Measurements from ENCODE around the gene BRD1. TPM values are rescaled to one million over a fixed set of nuclear protein-coding genes. Genes with fewer than 3 reads are reported as not detected.

BRD1 gene
- total and polyA plus RNA-seq, 8 donors = 10.0 to 92.4 (median 30.4) TPM

GRCh38 chr22:49749885-49750510, 77.7 kb downstream of the BRD1 start:
- no peaks in the 10 kb centered on the region for H3K36me3 ChIP-seq
- TF ChIP-seq POLR2AphosphoS5 (IDR thresholded peaks at IDR 0.05) (no peak), EP300 (IDR thresholded peaks at IDR 0.05) (no peak), POLR2A (IDR thresholded peaks at IDR 0.05) (no peak), CTCF (IDR thresholded peaks at IDR 0.05) (no peak)
- peaks cover 4 to 36% (median 23%) of the 10 kb centered on the region in 4 donors for H3K9me3 ChIP-seq
- H3K4me3 ChIP-seq = no peak overlapping the region
- H3K27me3 ChIP-seq = peaks cover 0 to 59% (median 14%) of the 10 kb centered on the region in 3 donors
- 89 to 91% (median 89%) methylated on average over 19 to 24 of the region's 24 CpGs; no CpG with 5 or more reads in 1 of the 5 donors for WGBS, 5 donors
- H3K4me1 ChIP-seq = peaks cover 0 to 4% (median 0%) of the 10 kb centered on the region in 4 donors
- H3K27ac ChIP-seq = no peak overlapping the region
- no peak for DNase-seq
- intact Hi-C loops (cut with DNase I; ENCODE audit: low total_unique reads) = no loop called here

- Histone ChIP-seq H3K27ac (no peak overlapping the region), H3K27me3 (peaks cover 0 to 54% (median 14%) of the 10 kb centered on the region in 3 donors), H3K9me3 (peaks cover 4 to 44% (median 30%) of the 10 kb centered on the region in 4 donors), H3K4me1 (peaks cover 0 to 4% (median 0%) of the 10 kb centered on the region in 4 donors), H3K4me3 (no peak overlapping the region), H3K36me3 (no peaks in the 10 kb centered on the region)
- TF ChIP-seq POLR2AphosphoS5 (IDR thresholded peaks at IDR 0.05) = no peak
- TF ChIP-seq CTCF (IDR thresholded peaks at IDR 0.05) = no peak
- TF ChIP-seq EP300 (IDR thresholded peaks at IDR 0.05) = no peak
- no peak for TF ChIP-seq POLR2A (IDR thresholded peaks at IDR 0.05)
- intact Hi-C loops (cut with DNase I; ENCODE audit: low total_unique reads) = no loop called here
- 75 to 84% (median 77%) methylated on average over 5 to 9 of the region's 9 CpGs for WGBS, 5 donors
- DNase-seq = no peak
Measured at GRCh38 chr22:49749227-49749626, 78.4 kb downstream of the BRD1 start.

GRCh38 chr22:49748514-49748913, 79.2 kb downstream of the BRD1 start:
- WGBS, 5 donors = 75 to 100% (median 83%) methylated on average over 3 to 5 of the region's 5 CpGs

GRCh38 chr22:49747716-49748115, 80.0 kb downstream of the BRD1 start:
- Histone ChIP-seq H3K36me3 (no peaks in the 10 kb centered on the region), H3K4me1 (peaks cover 0 to 4% (median 0%) of the 10 kb centered on the region in 4 donors), H3K9me3 (peaks cover 4 to 53% (median 40%) of the 10 kb centered on the region in 4 donors), H3K27ac (no peak overlapping the region), H3K4me3 (no peak overlapping the region), H3K27me3 (peaks cover 0 to 41% (median 14%) of the 10 kb centered on the region in 3 donors)
- no peak for TF ChIP-seq POLR2A (IDR thresholded peaks at IDR 0.05)
- TF ChIP-seq EP300 (IDR thresholded peaks at IDR 0.05) = no peak
- no peak for TF ChIP-seq CTCF (IDR thresholded peaks at IDR 0.05)
- no peak for TF ChIP-seq POLR2AphosphoS5 (IDR thresholded peaks at IDR 0.05)
- no peak for DNase-seq
- intact Hi-C loops (cut with DNase I; ENCODE audit: low total_unique reads) = no loop called here
- 77 to 89% (median 83%) methylated on average over 3 of the region's 3 CpGs for WGBS, 5 donors

More at GRCh38 chr22:49748514-49748913, 79.2 kb downstream of the BRD1 start:
- no peak for DNase-seq
- H3K27ac ChIP-seq = no peak overlapping the region
- peaks cover 0 to 49% (median 14%) of the 10 kb centered on the region in 3 donors for H3K27me3 ChIP-seq
- no peak overlapping the region for H3K4me3 ChIP-seq
- peaks cover 4 to 46% (median 33%) of the 10 kb centered on the region in 4 donors for H3K9me3 ChIP-seq
- intact Hi-C loops (cut with DNase I; ENCODE audit: low total_unique reads) = no loop called here
- H3K4me1 ChIP-seq = peaks cover 0 to 4% (median 0%) of the 10 kb centered on the region in 4 donors
- TF ChIP-seq CTCF (IDR thresholded peaks at IDR 0.05) (no peak), POLR2A (IDR thresholded peaks at IDR 0.05) (no peak), POLR2AphosphoS5 (IDR thresholded peaks at IDR 0.05) (no peak), EP300 (IDR thresholded peaks at IDR 0.05) (no peak)
- no peaks in the 10 kb centered on the region for H3K36me3 ChIP-seq
